ENCODE measurements around the gene PECR. TPM values are rescaled to one million over a fixed set of nuclear protein-coding genes. Genes with fewer than 3 reads are reported as not detected.

Gene PECR
- total and polyA plus RNA-seq, 2 of the 13 experiments (the other 11 are each of a cell fraction or from before 2014, with no cell fraction given), result 151 to 153 TPM

GRCh38 chr2:216012133-216012829 is 69.3 kb downstream of the PECR start (continued):
- TF ChIP-seq CSRNP2 (CRISPR knock-in tag; conservative IDR thresholded peaks at IDR 0.05; ENCODE audit: low read depth) (no peak), SOX5 (CRISPR knock-in tag; IDR thresholded peaks at IDR 0.05; ENCODE audit: borderline replicate concordance) (peak; percentile 39), MTERF4 (CRISPR knock-in tag; IDR thresholded peaks at IDR 0.05) (no peak), RXRB (CRISPR knock-in tag; IDR thresholded peaks at IDR 0.05; ENCODE audit: borderline replicate concordance) (peak; percentile 17; the same call in 1 of the 2 replicates), TFDP1 (CRISPR knock-in tag; IDR thresholded peaks at IDR 0.05; ENCODE audit: borderline replicate concordance) (no peak), ZNF747 (CRISPR knock-in tag; IDR thresholded peaks at IDR 0.05; ENCODE audit: borderline replicate concordance) (no peak), ZNF501 (CRISPR knock-in tag; IDR thresholded peaks at IDR 0.05) (no peak), ZSCAN31 (CRISPR knock-in tag; IDR thresholded peaks at IDR 0.05; ENCODE audit: low read depth) (0 out of 2 replicates have a peak, but pooled peaks have one; percentile 17), ZNF510 (CRISPR knock-in tag; IDR thresholded peaks at IDR 0.05; ENCODE audit: low read depth) (no peak), NCOA1 (CRISPR knock-in tag; IDR thresholded peaks at IDR 0.05) (no peak), ZBTB4 (CRISPR knock-in tag; IDR thresholded peaks at IDR 0.05; ENCODE audit: borderline replicate concordance) (no peak), ZFP37 (CRISPR knock-in tag; IDR thresholded peaks at IDR 0.05; ENCODE audit: borderline replicate concordance) (0 out of 2 replicates have a peak, but pooled peaks have one; percentile 53), ZNF331 (CRISPR knock-in tag; IDR thresholded peaks at IDR 0.05) (no peak), TGIF2 (CRISPR knock-in tag; IDR thresholded peaks at IDR 0.05) (peak; percentile 52; the same call in 1 of the 2 replicates), SAFB2 (CRISPR knock-in tag; IDR thresholded peaks at IDR 0.05; ENCODE audit: borderline replicate concordance, low read depth) (no peak), ZFP41 (CRISPR knock-in tag; IDR thresholded peaks at IDR 0.05; ENCODE audit: borderline replicate concordance) (no peak), ZC3H13 (CRISPR knock-in tag; IDR thresholded peaks at IDR 0.05) (no peak), SETDB1 (CRISPR knock-in tag; IDR thresholded peaks at IDR 0.05; ENCODE audit: borderline replicate concordance) (no peak), TEF (CRISPR knock-in tag; IDR thresholded peaks at IDR 0.05) (peak; percentile 72; the same call in 1 of the 2 replicates), ZNF431 (CRISPR knock-in tag; IDR thresholded peaks at IDR 0.05; ENCODE audit: borderline replicate concordance, low read depth) (no peak)
